Naive thymus-derived CD4-positive, alpha-beta T cell (primary cell): ENCODE data around the gene MDH2. TPM values are rescaled to one million over a fixed set of nuclear protein-coding genes. Genes with fewer than 3 reads are reported as not detected.
"Not testable (repeated sequence)": the region's sequence is repeated elsewhere in the genome, so short reads cannot be mapped to it uniquely, and the experiment has no call there.

Experiments used
- ATAC-seq: fragments of 150-1000 bp; cut with Tn5 transposase; 2 replicates; pipeline ENCODE4 v1.10.0; 2021; ENCODE audit warnings: mild to moderate bottlenecking, moderate library complexity
- CTCF ChIA-PET: fragments of 350-600 bp; sonication (Branson Sonifier 250); formaldehyde crosslinking; loops from one replicate; lab custom pipeline; 2021; ENCODE audit warnings: antibody characterized with exemption; lab: Charles Lee
- POLR2A ChIA-PET: fragments of 350-600 bp; sonication (Branson Sonifier 250); formaldehyde crosslinking; loops from one replicate; lab custom pipeline; 2021; ENCODE audit warnings: antibody characterized with exemption, inconsistent platforms; lab: Charles Lee
- DNase-seq, 9 donors: peaks; one replicate each; pipeline versions ENCODE4 v3.0.0 to v3.0.0-alpha.2; 2020 to 2022; ENCODE audit warnings: mixed read lengths in 1 of 9
- H3K27ac ChIP-seq: one replicate; pipeline ENCODE4 v1.7.0; 2013; ENCODE audit warnings: mild to moderate bottlenecking, low read depth, low read length, moderate library complexity
- H3K27me3 ChIP-seq, 2 donors: one replicate each; pipeline ENCODE4 v1.7.0; 2013; ENCODE audit warnings: low read length in 2 of 2, mild to moderate bottlenecking in 2 of 2, moderate library complexity in 2 of 2; ENCODE audit not compliant: control insufficient read depth in 2 of 2, insufficient read depth in 2 of 2
- H3K36me3 ChIP-seq, 3 experiments: 1 replicate in 2 of 3; 2 replicates in 1 of 3; pipeline ENCODE4 v1.7.0; 2013; ENCODE audit warnings: low read length in 3 of 3, mild to moderate bottlenecking in 3 of 3, moderate library complexity in 1 of 3; ENCODE audit not compliant: insufficient read depth in 3 of 3, control insufficient read depth in 2 of 3
- H3K4me1 ChIP-seq, 2 donors: one replicate each; pipeline ENCODE4 v1.7.0; 2013; ENCODE audit warnings: low read length in 2 of 2, mild to moderate bottlenecking in 2 of 2, moderate library complexity in 1 of 2; ENCODE audit not compliant: control insufficient read depth in 2 of 2, insufficient read depth in 2 of 2
- H3K4me3 ChIP-seq: 2 replicates; pipeline ENCODE4 v1.7.0; 2013; ENCODE audit warnings: mild to moderate bottlenecking, low read length
- H3K9me3 ChIP-seq, 3 experiments: 1 replicate in 2 of 3; 2 replicates in 1 of 3; pipeline ENCODE4 v1.7.0; 2013; ENCODE audit warnings: low read length in 3 of 3; ENCODE audit not compliant: control insufficient read depth in 2 of 3
- H3K27ac Mint-ChIP-seq, 9 donors: one replicate each; pipeline ENCODE4 v1.8.0; 2020 to 2022; ENCODE audit warnings: mixed read lengths in 9 of 9, mild to moderate bottlenecking in 8 of 9, moderate library complexity in 5 of 9, inconsistent platforms in 2 of 9
- H3K27me3 Mint-ChIP-seq, 5 donors: one replicate each; pipeline ENCODE4 v1.8.0; 2021 to 2022; ENCODE audit warnings: mixed read lengths in 5 of 5, mild to moderate bottlenecking in 1 of 5
- H3K36me3 Mint-ChIP-seq, 5 donors: one replicate each; pipeline ENCODE4 v1.8.0; 2020 to 2022; ENCODE audit warnings: mixed read lengths in 5 of 5, mild to moderate bottlenecking in 3 of 5, inconsistent platforms in 1 of 5
- H3K4me1 Mint-ChIP-seq, 7 donors: one replicate each; pipeline ENCODE4 v1.8.0; 2020 to 2022; ENCODE audit warnings: mixed read lengths in 7 of 7, mild to moderate bottlenecking in 3 of 7, inconsistent platforms in 1 of 7
- H3K4me3 Mint-ChIP-seq, 10 donors: one replicate each; pipeline ENCODE4 v1.8.0; 2020 to 2022; ENCODE audit warnings: mild to moderate bottlenecking in 10 of 10, mixed read lengths in 10 of 10, moderate library complexity in 6 of 10, inconsistent platforms in 2 of 10
- H3K9me3 Mint-ChIP-seq, 11 donors: one replicate each; pipeline ENCODE4 v1.8.0; 2020 to 2022; ENCODE audit warnings: mixed read lengths in 11 of 11, mild to moderate bottlenecking in 4 of 11, inconsistent platforms in 1 of 11, moderate library complexity in 1 of 11
- intact Hi-C, 2 donors: fragments of 100-400 bp; cut with micrococcal nuclease; formaldehyde crosslinking; loops; one replicate each; pipeline ENCODE4 v1.15.1; 2023
- polyA plus RNA-seq, 2 donors: library from polyadenylated mRNA; unstranded; fragments of 300-500 nt; fragmentation: Illumina TruSeq; gene quantifications; one replicate each; pipeline ENCODE4 v1.2.3, GENCODE V29; 2021
- total RNA-seq, 6 experiments: library from RNA in 5 of 6; stranded (reverse) in 5 of 6; gene quantifications; 1 replicate in 5 of 6; 2 replicates in 1 of 6; pipeline ENCODE4 v1.2.3 and lab custom pipeline; 2021 to 2026

The MDH2 gene
- total and polyA plus RNA-seq, 7 experiments from 2014 or later = 71.7 to 172 (median 78.9) TPM

DNA sequence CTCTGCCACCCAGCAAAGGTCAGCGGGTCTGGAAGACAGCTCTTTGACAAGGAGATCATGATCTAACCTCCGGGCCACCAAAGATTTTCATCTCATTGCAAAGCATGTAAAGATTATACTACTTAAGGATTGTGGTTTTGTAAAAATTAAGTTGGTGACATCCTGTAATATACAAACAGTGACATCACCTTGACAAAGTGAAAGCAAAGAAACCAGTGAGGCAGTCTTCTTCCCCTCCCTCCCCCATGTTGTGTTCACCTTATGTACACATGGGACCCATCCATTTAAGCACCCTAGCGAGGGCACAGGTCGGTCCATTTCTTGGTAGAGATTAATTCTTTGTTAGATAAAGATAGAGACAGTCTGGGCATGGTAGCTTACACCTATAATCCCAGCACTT is 3.9 kb downstream of the MDH2 start:
- Mint-ChIP-seq H3K9me3 (no peaks in the 10 kb centered on the region), H3K27ac (peak overlapping the region in 8 of 9 donors; percentile 10 to 90 (median 67)), H3K4me3 (peak overlapping the region in 4 of 10 donors; percentile 8 to 61 (median 16)), H3K4me1 (peaks cover 26 to 42% (median 36%) of the 10 kb centered on the region in 7 donors), H3K36me3 (peaks cover 7 to 27% (median 16%) of the 10 kb centered on the region in 5 donors), H3K27me3 (no peaks in the 10 kb centered on the region)
- Histone ChIP-seq H3K36me3 (peaks cover 0 to 35% (median 0%) of the 10 kb centered on the region in 3 experiments), H3K4me1 (peaks cover 0 to 14% of the 10 kb centered on the region in 2 donors), H3K4me3 (no peak overlapping the region), H3K27ac (no peak overlapping the region), H3K9me3 (no peaks in the 10 kb centered on the region), H3K27me3 (no peaks in the 10 kb centered on the region)
- ChIA-PET CTCF (no interaction called here), POLR2A (no interaction called here)
- intact Hi-C loops = no loop called here
- ATAC-seq (no peak), DNase-seq (peak in 4 of 9 donors; percentile 14 to 23 (median 20))

DNA sequence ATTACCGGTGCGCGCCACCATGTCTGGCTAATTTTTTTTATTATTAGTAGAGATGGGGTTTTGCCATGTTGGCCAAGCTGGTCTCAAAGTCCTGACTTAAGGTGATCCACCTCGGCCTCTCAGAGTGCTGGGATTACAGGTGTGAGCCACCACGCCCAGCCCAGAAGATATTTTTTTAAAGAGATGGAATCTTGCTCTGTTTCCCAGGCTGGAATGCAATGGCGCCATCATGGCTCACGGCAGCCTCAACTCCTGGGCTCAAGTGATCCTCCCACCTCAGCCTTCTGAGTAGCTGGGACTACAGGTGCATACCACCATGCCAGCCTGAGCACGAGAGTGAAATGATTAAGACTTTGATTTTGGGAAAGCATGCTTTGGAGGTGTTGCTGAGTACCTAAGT is 4.8 kb downstream of the MDH2 start:
- POLR2A ChIA-PET, H3K9me3 Mint-ChIP-seq, H3K27ac ChIP-seq, H3K4me1 ChIP-seq, H3K9me3 ChIP-seq, H3K27me3 Mint-ChIP-seq, H3K27me3 ChIP-seq, H3K4me3 ChIP-seq, intact Hi-C loops, DNase-seq, H3K4me3 Mint-ChIP-seq, ATAC-seq: not testable (repeated sequence)
- Mint-ChIP-seq H3K4me1 (peaks cover 26 to 40% (median 36%) of the 10 kb centered on the region in 7 donors), H3K36me3 (peaks cover 9 to 30% (median 16%) of the 10 kb centered on the region in 5 donors), H3K27ac (peak overlapping the region in 3 of 9 donors; percentile 14 to 83 (median 63))
- CTCF ChIA-PET = interaction anchor here (0.6 kb wide), 1 partner anchor 121 kb away, joined by 8 read pairs; no protein-coding TSS in a partner anchor
- peaks cover under 1 to 40% (median under 1%) of the 10 kb centered on the region in 3 experiments for H3K36me3 ChIP-seq

DNA sequence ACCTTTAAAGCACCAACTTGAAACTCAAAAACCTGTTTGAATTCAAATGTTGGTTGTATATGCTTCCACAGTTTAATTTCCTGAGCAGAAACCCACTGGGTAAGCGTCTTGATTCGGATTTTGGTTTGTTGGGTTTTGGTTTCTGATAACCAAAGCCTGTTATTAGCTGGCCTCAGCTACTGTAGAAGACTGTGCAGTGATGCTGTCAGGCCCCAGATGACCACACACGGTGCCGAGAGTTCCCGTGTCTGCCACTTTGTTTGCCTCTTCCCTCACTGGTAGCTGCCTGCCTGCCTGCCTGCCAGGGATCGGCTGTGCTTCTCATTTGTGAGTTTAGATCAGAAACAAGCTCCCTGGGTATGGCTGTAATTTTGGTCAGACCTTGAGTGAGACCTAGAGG is 5.6 kb downstream of the MDH2 start:
- Histone ChIP-seq H3K4me1 (peaks cover 0 to 8% of the 10 kb centered on the region in 2 donors), H3K27ac (no peak overlapping the region), H3K27me3 (no peaks in the 10 kb centered on the region), H3K36me3 (peaks cover 7 to 42% (median 8%) of the 10 kb centered on the region in 3 experiments), H3K4me3 (no peak overlapping the region), H3K9me3 (no peaks in the 10 kb centered on the region)
- Mint-ChIP-seq H3K36me3 (peaks cover 10 to 37% (median 17%) of the 10 kb centered on the region in 5 donors), H3K9me3 (peaks cover 0 to 1% (median 0%) of the 10 kb centered on the region in 11 donors), H3K27me3 (no peaks in the 10 kb centered on the region), H3K27ac (peak overlapping the region in 3 of 9 donors; percentile 2 to 21 (median 18)), H3K4me3 (no peak overlapping the region), H3K4me1 (peaks cover 25 to 38% (median 34%) of the 10 kb centered on the region in 7 donors)
- intact Hi-C loops = no loop called here
- ChIA-PET POLR2A (no interaction called here), CTCF (interaction anchor here (0.6 kb wide), 1 partner anchor 122 kb away, joined by 8 read pairs; no protein-coding TSS in a partner anchor)
- ATAC-seq (no peak), DNase-seq (no peak)

DNA sequence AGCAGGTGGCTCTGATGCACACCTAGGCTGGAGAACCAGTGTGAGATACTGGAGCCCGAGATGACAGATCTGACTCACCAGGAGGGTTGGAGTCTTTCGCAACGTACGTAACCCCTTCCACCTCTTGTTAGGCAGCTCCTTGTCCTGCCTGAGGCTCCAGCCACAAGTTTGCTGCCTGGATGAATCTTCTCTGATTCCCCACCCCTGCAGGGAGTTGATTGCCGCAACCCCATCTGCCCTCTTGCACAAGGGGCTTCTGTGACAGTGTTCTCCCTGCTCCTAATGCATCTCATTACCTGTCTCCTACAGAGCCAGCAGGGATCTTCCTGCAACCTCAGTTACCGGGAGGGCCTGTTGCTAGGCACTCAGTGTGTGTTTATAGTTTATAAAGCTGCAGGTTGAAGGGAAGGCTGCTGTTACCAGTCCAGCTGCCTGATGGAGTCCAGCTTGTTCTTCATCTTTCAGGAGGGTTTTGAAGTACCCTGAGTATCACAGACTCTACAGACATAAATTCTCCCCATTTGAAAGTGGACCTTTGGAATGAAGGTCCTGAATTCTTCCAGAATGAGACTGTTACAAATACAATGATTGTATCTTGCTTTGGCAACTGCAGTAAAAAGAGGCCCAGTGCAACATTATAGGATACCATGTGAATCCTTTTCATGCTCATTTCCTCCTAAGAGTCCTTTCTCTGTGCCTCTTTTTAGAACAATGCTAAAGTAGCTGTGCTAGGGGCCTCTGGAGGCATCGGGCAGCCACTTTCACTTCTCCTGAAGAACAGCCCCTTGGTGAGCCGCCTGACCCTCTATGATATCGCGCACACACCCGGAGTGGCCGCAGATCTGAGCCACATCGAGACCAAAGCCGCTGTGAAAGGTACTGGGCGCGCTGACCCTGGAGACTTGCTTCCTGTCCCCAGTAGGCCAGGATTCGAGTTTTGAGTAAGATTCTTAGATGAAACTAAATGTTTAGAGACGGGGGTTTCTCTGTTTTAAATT is 6.5 kb downstream of the MDH2 start:
- H3K27ac ChIP-seq = no peak overlapping the region
- peaks cover 20 to 30% (median 25%) of the 10 kb centered on the region in 7 donors for H3K4me1 Mint-ChIP-seq
- peak overlapping the region in 2 of 9 donors; percentile 12 to 38 for H3K27ac Mint-ChIP-seq

DNA sequence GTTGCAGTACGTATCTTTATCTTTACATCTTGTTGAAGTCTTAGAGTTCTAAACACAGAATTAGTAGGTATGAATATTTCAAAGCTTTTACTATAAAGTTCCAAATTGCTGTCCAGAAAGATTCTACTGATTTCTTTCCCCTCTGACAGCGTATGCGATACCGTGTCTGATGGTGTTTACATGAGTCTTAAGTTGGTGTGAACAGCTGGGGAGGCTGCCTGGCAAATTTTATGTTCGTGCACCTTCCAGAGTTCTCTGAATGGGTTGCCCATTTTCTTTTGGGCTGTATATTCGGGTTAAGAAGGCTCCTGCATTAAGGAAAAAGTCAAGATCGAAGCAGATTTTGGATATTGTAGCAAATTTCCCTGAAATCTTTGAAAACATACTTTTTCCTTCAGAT is 8.3 kb downstream of the MDH2 start:
- H3K4me3 ChIP-seq = no peak overlapping the region
- peaks cover 7 to 70% (median 20%) of the 10 kb centered on the region in 3 experiments for H3K36me3 ChIP-seq
- ATAC-seq (no peak), DNase-seq (no peak)
- H3K4me1 ChIP-seq = peaks cover 0 to 3% of the 10 kb centered on the region in 2 donors
- no peaks in the 10 kb centered on the region for H3K27me3 ChIP-seq
- no peaks in the 10 kb centered on the region for H3K9me3 ChIP-seq
- ChIA-PET POLR2A (interaction anchor here (0.6 kb wide), 1 partner anchor 186 kb away, joined by 4 read pairs; no protein-coding TSS in a partner anchor), CTCF (no interaction called here)
- Mint-ChIP-seq H3K4me3 (no peak overlapping the region), H3K9me3 (peaks cover 0 to 1% (median 0%) of the 10 kb centered on the region in 11 donors), H3K27ac (no peak overlapping the region), H3K4me1 (peaks cover 6 to 20% (median 10%) of the 10 kb centered on the region in 7 donors), H3K27me3 (no peaks in the 10 kb centered on the region), H3K36me3 (peaks cover 3 to 50% (median 14%) of the 10 kb centered on the region in 5 donors)
- intact Hi-C loops = no loop called here
- no peak overlapping the region for H3K27ac ChIP-seq

More for the DNA sequence above, 6.5 kb downstream of the MDH2 start:
- no peaks in the 10 kb centered on the region for H3K27me3 Mint-ChIP-seq
- ATAC-seq = no peak
- Histone ChIP-seq H3K9me3 (no peaks in the 10 kb centered on the region), H3K4me3 (no peak overlapping the region), H3K36me3 (peaks cover 7 to 52% (median 15%) of the 10 kb centered on the region in 3 experiments), H3K27me3 (no peaks in the 10 kb centered on the region), H3K4me1 (peaks cover 0 to 3% of the 10 kb centered on the region in 2 donors)
- no peak overlapping the region for H3K4me3 Mint-ChIP-seq
- no peak for DNase-seq
- intact Hi-C loops = no loop called here
- peaks cover 0 to 1% (median 0%) of the 10 kb centered on the region in 11 donors for H3K9me3 Mint-ChIP-seq
- peaks cover 10 to 39% (median 17%) of the 10 kb centered on the region in 5 donors for H3K36me3 Mint-ChIP-seq
- POLR2A ChIA-PET = no interaction called here
- CTCF ChIA-PET = no interaction called here

DNA sequence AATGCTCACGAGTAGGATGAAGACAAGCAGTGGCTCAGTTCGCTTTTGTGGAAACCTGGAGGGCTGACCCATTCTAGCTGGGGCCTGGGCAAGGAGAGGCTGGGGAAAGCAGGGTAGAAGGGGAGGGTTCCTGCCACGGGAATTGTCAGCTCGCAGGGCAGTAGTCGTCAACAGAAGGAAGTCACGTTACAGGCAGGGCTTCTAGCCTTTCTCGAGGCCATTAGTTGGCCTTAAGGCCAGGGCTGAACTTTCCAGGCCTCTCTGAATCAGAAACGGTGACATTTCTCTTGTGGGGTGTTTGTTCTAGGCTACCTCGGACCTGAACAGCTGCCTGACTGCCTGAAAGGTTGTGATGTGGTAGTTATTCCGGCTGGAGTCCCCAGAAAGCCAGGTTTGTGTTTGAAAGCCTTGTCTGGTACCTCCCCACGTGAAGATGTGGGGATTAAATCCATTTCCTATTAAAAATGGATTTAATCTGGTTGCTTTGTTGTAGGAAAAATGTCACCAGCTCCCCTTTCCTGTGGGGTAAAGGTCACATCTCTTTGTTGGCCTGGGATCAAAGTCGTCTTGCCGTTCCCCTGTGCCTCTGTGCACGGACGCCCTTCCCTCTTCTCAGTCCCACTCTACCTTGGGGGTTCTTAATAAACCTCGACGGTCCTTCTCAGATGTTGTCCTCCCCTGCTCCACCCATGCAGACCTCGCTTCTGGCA is 9.4 kb downstream of the MDH2 start:
- Mint-ChIP-seq H3K9me3 (peaks cover 0 to 1% (median 0%) of the 10 kb centered on the region in 11 donors), H3K27me3 (no peaks in the 10 kb centered on the region), H3K4me1 (peaks cover 0 to 13% (median 4%) of the 10 kb centered on the region in 7 donors), H3K36me3 (peaks cover 3 to 51% (median 12%) of the 10 kb centered on the region in 5 donors), H3K27ac (no peak overlapping the region), H3K4me3 (no peak overlapping the region)
- Histone ChIP-seq H3K4me3 (no peak overlapping the region), H3K4me1 (no peaks in the 10 kb centered on the region), H3K27ac (no peak overlapping the region), H3K36me3 (peaks cover 7 to 80% (median 20%) of the 10 kb centered on the region in 3 experiments), H3K27me3 (no peaks in the 10 kb centered on the region), H3K9me3 (no peaks in the 10 kb centered on the region)
- ATAC-seq (no peak), DNase-seq (no peak)
- intact Hi-C loops = no loop called here
- POLR2A ChIA-PET = no interaction called here
- CTCF ChIA-PET = no interaction called here
